GM21390 (cell line): ENCODE data around the gene SPRTN.
"Not testable (repeated sequence)": the region's sequence is repeated elsewhere in the genome, so short reads cannot be mapped to it uniquely, and the experiment has no call there.

Experiments
- ATAC-seq: cut with Tn5 transposase; IDR thresholded peaks from one replicate; pipeline ENCODE4 v1.9.1; 2021; ENCODE audit not compliant: unreplicated experiment

SPRTN gene

DNA sequence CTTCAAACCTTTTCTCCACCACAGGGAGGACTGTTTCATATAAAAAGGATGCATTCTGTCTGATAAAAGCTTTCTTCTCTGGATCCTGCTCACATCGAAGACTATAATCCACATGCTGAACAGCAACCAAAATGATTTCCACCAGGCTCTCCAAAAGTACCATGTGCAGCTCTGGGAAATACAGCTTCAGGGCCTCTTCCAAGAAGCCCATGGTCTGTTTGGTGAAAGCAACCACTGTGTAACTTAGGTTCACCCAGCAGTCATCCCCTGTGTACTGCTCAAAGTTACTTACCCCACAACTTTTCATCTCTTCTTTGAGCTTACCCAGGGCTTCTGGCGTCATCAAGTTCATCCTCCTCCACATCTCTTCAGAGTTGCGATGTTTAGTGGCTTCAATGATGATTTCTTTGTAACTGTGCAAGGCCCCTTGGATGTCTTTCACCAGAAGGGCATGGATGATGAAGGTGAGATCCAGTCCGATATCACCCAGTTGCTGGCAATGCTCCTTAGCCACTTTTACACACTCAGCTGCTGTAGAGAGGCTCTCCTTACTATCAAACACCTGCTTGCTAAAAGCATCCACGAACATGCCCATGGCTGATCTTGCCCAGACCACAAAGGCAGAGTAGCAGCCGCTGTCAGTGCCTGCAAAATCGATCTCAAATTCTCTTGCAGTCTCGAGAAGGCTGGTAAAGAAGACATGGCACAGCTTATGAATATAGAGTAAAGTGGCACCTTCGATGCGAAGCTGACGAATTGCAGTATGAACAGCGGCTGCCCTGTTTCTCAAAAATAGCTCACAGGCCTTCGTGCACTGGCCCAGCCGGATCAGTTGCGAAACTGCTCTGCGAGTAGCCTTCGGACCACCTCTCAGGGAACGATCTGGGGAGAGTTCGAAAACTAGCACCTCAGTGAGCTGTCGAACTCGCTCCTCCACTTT is 2.2 kb upstream of the SPRTN start:
- no peak for ATAC-seq

DNA sequence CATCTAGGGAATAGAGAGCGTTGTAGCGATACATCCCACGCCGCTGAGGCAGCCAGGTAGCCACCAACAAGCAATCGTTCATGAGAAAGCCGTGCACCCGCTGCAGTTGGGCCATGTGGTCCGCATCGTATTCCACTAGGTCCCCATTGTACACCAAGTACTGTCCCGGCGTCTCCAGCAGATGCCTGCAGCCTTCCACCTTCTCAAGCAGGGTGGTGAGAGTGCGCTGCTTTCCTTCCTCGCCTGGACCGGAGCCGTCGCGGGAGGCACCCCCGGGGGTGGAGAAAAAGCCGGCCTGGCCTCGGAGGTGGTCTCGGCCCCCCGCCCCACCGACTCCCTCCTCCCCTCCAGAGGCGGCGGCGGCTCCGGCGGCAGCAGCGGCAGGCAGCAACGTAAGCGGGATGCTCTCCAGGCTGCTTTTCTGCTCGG is 1.0 kb upstream of the SPRTN start:
- ATAC-seq, result peak; percentile 2

DNA sequence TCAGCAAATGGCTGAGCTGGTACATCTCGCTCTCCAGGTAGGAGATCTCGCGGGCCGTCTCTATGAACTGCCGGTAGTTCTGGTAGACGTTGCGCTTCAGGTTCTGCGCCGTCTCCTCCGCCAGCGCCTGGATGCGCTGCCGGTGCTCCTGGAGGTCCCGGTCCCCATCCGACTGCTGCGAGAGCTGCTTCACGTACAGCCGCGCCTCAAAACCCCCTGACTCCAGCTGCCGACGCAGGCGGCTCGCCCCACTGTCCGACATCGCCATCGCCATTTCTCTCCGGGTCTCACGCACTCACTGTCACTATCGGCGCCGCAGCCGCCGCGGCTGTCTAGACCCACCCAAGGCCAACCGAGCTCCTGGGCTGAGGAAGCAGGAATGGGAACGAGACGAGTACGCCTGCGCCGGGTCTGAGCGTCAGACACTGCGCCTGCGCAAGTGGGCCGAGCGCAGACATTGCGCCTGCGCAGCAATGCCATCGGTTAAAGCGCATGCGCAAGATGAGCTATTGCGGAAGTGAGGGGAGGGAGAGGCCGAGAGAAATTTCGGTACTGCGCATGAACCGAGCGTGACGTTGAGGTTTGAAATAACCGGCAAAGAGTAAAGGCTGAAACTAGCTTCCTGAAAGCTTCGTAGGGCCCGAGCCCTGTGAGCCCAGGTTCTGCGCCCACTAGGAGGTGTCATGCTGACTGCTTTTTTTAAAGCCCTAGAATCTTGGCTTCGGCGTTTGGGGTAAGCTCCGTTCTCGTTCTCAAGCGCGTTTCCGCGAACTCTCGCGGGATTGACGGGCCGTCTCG is 422 bp upstream of the SPRTN start, which contains the start of gene EXOC8:
Gene EXOC8, minus strand, starts transcription at position 381 of the 798 bp plus-strand sequence. Its CDS starts 107 bp downstream, at position 274.
- ATAC-seq, result peak; percentile 75

DNA sequence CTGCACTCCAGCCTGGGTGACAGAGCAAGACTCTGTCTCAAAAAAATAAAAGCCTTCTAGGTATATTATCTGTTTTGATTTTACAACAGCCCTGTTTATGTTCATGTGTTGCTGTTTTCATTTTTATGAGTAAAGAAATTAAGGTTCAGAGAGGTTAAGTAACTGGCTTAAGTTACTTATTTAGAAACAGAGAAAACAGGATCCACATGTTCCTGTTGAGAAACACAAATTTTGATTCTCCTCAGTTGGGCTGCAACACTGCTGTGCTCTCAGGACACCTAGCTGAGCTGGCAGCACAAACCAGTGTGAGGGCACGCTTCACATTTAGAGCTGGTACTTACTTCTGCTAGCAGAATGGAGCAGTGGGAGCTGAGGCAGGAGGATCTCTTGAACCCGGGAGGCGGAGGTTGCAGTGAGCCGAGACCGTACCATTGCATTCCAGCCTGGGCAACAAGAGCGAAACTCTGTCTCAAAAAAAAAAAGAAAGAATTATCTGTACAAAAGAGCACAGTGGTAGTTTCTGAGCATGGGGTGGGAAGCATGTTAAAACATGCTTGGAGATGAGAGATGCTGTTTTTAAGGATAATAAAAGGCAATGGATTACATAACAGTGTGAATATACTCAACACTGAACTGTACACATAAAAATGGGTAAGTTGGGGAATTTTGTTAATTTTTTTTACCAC is 2.4 kb downstream of the SPRTN start:
- no peak for ATAC-seq

DNA sequence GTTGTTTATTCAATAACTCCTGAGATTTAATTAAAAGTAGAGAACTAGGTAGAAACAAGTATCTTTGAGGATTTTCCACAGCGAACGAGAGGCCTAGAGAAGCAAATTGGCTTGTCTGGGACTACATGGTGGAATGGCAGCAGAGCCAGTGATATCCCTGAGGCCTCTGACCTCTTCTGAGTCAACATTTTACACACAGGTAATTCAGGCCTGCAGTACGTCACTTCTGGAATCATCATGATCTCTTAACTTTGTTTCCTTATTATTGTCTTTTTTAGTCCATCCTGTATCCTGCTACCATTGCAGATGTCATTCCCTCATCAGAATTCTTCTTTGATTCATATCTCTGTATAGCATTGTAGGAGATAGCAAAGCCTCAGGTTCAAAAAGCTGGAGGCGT is 9.9 kb downstream of the SPRTN start:
- ATAC-seq, result no peak

DNA sequence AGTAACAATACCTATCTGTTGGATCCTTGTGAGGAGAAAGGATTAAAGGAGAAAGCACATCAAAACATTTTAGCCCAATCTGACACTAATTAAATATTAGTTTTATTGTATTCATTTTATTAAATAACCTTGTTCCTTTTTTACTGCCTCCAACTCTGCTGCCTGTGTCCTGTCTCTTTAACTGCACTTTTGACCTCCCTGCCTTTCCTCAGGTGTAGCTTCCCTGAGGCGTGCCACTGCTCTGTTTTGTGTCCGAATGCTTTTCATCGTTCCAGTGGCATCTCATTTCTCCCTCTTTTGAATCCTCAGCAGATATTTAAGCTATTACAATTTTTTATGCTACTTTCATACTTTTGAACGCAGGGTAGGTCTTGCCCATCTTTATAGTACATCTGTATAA is 10.3 kb downstream of the SPRTN start:
- no peak for ATAC-seq

DNA sequence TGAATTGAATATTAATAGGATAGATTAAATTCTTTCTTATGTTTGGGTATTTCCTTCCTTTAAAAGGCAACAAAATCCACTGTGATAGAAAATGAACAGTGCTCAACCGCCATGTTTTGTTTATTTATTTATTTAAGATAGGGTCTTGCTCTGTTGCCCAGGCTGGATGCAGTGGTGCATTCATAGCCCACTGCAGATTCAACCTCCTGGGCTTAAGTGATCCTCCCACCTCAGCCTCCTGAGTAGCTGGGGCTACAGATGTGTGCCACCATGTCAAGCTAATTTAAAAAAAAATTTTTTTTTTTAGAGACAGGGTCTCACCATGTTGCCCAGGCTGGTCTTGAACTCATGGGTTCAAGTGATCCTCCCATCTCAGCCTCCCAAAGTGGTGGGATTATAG is 10.8 kb downstream of the SPRTN start:
- not testable (repeated sequence) for ATAC-seq

DNA sequence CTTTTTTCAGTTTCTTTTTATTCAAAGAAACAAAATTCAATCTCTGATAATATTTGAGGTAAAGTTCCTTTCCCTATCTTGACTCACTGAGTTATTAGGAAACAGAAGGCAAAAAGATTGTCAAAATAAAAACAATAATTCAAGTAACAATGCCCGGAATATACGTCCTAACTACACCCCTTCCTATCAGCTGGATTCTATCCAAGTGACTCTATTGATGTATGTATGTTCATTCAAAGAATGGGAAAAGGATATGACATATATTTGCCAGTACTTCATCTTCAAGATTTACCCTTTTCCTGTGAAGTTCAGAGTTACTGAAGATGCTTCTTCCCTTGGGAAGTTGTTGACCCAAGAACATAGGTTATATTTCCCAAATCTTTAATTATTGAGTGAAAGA is 13.7 kb downstream of the SPRTN start:
- no peak for ATAC-seq

DNA sequence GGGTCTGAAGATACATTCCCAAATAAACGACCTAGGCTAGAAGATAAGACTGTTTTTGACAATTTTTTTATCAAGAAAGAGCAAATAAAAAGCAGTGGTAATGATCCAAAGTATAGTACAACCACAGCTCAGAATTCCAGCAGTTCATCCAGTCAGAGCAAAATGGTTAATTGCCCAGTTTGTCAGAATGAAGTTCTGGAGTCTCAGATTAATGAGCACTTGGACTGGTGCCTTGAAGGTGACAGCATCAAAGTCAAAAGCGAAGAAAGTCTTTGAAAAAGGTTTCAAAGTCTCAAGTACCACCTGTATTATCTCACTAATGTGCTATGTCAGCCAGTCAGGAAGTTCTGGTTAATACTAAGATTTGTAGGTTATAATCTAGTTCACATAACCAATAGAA is 15.0 kb downstream of the SPRTN start:
- ATAC-seq, result no peak

DNA sequence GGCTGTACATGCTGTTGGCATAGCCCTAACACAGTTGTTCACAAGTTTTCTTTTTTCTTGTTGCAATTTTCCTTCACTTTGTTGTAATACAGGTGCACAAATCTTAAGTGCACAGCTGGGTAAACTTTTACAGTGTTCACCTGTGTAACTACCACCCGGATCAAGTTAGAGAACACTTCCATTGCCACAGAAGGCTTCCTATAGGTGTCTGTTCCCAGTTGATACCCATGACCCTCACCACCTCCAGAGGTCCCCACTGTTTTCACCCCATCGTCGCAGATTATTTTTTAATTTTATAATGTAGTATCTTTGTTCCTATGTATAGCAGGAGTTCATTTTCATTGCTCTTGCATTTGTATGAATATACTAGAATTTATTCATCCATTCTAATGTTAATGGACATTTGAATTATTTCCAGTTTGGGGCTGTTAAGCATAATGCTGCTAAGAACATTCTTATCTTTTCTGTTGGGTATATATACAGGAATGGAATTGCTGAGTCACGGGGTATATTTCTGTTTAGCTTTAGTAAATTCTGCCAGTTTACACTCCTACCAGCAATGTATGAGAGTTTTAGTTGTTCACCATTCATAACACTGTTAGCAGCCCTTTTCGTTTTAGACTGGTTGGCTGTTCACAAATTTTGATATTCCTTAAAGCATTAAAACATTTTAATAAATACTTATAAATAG is 16.4 kb downstream of the SPRTN start:
- no peak for ATAC-seq

DNA sequence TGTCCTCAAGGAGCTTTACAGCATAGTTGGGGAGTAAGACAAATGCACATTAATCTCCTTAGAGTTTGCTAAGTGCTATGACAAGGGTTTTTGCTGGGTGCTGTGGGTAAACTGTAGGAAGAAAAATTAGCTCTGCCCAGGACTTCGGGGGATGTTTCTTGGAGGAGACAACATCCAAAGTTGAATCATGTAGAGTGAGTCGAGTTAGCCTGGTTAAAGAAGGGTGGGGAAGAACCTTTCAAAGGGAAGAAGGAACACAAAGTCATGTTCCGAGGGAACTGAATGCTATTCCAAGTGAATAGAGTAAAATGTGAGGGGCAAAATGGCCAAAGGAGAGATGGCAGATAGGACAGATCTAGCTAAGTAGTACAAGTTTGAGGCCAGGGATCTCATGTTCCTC is 17.1 kb downstream of the SPRTN start:
- no peak for ATAC-seq

DNA sequence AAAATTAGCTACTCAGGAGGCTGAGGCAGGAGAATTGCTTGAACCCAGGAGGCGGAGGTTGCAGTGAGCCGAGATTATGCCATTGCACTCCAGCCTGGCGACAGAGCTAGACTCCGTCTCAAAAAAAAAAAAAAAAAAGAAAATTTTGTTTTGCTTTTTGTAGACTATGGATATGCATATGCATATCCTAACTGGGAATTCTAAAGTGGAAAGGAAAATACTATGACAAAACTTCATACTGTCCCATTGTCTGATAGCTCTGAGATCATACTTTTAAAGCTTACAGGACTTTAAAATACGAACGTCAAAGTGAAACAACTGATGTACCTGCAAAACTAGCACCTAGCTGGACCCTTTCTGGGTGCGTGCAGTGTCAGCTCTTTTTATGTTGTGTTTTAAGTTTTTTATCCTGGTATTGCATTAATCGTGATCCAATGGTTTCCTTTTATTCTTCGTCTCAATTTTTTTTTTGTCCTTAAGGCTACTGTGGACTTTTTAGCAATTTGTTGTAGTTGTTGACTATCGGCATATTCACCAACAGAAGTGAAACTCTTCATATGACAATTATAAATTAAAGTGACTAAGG is 19.2 kb downstream of the SPRTN start:
- ATAC-seq, result peak; percentile 7

DNA sequence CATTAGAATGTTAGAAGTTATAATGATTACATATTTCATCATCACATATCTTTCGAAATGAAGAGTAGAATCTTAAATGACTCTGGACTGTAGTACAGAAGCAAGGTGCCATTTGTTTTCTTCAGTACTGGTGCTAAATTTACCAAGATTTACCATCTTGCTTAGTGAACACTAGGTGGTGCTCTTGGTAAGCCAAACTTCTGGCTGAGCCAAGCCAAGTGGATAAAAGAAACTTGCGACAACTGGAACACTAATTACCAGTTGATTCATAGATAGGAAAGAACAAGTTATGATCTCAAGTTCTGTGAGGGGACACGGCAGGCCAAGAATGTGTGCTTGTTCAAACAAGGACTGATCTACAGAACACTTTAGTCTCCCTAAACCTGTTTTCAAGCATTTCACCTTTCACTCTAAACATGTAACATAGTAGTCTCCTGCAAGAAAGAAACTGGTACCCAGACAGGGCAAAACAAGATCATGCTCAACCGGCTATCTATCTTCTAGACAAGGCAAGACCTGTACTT is 19.8 kb downstream of the SPRTN start:
- ATAC-seq, result peak; percentile 73

DNA sequence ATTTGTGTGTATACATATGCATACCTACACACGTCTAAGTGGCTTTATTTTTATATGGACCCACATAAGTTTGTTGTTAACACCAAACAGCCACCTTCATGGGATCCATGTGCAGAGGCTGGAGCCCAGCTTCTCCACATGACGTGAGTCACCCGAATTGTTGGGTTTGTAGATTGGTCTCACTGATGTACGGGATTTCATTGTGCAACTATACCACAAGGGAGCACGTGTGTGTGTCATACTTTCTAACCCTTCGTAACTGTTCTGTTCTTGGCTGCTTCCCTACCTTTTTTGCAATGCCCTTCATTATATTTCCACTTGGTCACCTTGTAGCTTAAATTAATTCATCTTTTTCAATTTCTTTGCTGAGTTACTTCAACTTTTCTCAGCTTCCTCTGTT is 21.0 kb downstream of the SPRTN start:
- no peak for ATAC-seq

DNA sequence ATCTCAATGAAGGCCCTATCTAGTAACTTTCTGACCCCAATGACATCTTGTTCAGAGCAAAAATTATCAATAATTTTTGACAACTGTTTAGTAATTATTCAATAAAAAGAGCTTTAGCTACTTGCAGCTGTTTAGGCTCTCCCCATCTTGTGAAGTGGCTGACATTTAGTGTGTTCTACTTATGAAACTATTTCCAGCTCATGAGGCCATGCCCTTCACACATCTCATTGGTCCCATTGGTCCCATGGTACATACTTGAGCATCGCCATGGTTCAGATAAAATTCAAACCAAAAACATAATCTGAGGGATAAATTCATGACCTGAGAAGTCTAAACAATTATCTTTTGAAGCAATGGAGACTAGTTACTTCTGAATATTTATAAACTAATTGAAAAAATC is 24.2 kb downstream of the SPRTN start:
- no peak for ATAC-seq

DNA sequence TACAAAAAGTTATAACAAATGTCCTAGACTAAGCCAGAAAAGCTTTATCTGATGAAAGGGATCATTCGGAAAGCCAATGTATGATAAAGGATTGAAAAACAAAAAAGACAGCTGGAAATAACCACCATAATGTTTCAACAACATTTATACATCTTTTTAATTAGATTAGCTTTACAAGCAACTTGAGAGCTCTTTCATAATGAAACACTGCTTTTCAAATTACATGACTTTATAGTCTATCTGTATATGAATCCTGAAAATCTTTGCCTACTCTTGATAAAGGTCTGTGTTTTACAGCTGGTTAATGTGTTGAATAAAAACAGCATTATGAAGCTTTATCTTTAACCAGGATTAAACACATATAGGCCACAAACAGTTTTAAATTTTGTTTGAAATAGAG is 25.5 kb downstream of the SPRTN start:
- ATAC-seq, result no peak

DNA sequence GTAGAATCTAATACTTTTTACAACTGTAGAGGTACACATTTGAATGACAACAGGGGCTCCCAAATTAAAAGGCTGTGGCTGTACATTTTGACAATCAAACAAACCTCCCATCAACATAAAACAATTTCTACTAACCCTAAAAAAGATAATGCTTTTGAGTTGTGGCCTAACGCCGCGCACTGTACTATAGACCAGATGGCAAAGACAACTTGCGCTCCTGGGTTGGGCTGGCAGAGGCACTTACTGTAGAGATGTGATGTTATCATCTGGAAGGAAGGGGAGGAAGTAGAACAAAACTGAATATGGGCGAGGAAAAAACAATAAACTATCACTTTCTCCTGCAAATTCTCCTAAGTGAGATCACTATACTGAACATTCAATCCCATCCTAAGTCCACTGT is 26.1 kb downstream of the SPRTN start:
- ATAC-seq, result no peak

DNA sequence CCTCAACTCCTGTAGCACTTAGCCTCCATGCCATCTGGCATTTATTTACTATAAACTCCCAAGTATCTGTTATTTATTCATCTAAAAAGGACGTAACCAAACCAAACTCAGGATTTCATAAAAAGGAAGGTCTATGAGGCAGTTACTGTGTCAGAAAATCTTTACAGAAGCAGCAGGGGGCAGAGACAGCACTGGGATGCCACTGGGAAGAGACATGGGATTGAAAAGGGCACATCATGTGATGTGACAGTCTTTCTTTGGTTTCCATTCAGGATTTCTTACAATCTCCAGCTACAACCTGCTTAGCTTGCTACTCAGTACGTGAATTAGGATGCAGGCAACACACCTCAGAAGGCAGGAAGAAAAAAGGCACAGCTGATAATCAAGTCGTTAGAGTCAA is 31.2 kb downstream of the SPRTN start:
- ATAC-seq, result no peak

DNA sequence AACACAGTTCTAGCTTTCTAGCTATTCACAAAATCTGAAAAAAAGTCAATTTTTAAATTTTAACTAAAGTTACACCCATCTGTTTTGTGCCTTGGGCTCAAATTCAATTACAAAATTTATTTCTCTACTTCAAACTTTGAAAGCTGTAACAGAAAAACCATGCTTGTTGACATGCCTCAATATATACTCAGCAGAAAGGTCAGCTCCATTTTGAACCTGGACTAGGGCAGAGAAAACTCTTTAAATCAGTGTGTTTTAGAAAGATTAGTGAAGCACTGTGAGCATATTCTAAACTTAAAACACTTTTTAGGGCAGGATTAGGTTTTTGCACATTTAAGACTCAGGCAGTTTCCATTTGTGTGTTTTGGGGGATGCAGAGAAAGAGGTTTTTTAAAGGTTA is 34.4 kb downstream of the SPRTN start:
- ATAC-seq, result no peak

DNA sequence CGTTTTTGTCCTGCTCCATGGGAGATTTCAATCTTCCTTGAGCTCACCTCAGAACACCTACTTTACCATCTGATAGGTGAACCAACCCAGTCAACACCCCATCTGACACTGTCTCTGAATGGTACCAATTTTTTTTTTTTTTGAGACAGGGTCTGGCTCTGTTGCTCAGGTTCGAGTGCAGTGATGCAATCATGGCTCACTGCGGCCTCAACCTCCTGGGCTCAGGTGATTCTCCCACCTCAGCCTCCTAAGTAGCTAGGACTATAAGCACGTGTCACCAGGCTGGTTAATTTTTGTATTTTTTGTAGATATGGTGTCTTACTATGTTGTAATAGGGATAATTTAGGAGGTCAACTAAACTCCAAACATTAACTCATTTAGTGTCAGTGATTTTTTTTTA is 36.3 kb downstream of the SPRTN start:
- ATAC-seq, result no peak
